ENCODE results near the gene ELMO1. TPM values are rescaled to one million over a fixed set of nuclear protein-coding genes. Genes with fewer than 3 reads are reported as not detected.

ELMO1 gene
- total RNA-seq, 1 donor from 2014 or later: 43.4 TPM

DNA sequence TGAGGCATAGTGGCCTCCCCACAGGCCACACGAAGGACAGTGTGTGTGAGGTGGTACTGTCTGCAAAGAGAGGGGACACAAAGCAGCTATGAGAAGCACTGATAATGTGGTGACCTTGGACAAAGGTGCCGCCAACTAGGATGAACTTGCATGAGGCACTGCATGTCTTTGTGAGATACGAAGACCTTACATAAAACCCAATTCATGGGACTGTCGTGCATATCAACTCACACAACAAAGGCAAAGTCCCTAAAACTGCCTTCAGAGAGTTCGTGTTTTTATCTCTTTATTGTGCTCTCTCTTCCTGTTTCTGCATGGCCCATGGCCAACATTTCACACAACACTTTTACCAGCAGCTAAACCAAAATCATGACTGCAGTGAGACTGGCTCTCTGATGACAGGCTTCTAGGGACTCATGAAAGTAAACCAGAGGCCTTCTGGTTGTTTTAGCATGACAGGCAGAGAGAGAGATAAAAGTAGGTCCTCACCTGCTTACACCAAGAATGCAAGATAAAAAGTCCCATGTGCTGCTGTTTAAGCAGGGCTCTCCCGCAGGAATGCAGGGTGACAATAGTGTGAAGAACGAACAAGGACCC is 347.8 kb downstream of the ELMO1 start:
- DNase-seq (ENCODE audit: low spot score): no peak

DNA sequence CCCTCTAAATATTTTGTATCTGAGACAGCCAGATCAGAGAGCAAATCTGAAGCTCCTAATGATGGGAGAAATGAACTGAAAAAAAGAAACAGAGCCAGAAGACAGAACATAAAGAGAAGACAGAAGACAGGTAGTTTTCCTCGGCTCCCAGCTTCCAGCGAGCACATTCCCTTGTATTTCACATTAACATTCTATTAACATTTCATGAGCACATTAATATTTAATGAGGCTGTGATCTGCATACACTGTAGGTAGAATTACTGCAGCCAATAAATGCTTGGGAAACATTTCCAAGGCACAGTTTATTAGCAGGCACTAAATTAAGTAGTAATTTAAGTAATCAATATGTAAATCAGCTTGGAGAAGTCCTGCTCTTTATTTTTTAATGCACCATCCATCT is 349.9 kb downstream of the ELMO1 start:
- DNase-seq (ENCODE audit: low spot score): no peak

DNA sequence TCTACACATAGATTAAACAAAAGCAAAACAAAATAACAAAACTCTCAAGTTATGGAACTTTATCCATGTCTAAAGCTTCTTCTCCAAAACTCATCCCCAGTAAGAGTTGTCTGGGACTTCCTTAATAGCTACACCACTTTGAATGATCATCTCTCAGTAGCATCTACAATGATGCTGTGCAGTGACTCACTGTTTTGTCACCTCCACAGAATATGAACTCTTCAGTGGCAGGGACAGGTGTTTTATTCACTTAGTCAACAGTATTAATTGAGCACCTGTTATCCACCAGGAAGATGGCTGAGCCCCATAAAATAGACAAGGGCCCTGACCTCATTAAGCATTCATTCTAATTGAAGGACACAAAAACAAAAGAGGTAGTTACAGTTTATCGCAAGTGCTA is 350.7 kb downstream of the ELMO1 start:
- DNase-seq (ENCODE audit: low spot score): no peak

DNA sequence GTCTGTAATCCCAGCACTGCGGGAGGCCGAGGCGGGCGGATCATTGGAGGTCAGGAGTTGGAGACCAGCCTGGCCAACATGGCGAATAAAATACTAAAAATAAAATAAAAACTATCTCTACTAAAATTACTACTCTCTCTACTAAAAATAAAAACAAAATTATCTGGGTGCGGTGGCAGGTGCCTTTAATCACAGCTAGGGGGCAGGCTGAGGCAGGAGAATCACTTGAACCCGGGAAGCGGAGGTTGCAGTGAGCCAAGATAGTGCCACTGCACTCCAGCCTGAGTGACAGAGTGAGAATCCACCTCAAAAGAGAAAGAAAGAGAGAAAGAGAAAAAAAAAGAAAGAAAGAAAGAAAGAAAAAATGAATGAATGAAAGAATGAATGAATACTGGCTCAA is 351.4 kb downstream of the ELMO1 start:
- no peak for DNase-seq (ENCODE audit: low spot score)

DNA sequence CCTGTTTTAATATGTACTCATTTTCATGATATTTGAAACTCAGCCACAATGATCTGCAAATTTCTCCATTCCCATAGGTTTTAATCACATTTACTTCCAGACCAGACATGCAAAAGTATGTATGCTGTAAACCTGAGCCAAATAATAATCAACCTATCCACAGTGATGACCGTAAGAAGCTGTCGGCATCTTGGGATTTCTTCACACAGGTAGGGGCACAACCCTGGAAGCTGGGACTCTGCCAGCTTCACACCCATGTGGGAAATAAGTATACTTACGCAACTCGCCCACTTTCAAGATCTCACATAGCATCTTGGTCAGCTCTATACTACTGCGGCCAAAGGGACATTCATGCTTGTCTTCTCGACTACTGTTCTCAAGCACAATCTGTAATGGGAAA is 352.3 kb downstream of the ELMO1 start:
- DNase-seq (ENCODE audit: low spot score): no peak

DNA sequence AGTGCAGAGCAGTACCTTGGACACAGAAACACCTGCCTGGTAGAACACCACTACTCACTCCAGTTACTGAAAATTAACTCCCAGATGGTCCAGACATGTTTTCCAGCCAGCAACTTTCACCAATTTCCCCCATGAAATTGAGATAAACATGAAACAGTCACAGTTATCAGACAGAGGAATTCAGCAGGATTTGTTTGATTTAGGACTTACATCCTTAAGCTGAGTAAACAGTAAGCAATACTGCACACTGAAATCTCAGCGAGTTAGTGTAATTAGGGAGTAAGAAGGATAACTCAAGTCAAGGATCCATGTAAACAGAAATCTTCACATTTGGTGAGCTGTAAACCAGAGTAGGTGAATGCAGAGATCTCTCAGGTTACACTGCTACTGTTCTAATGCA is 353.5 kb downstream of the ELMO1 start:
- no peak for DNase-seq (ENCODE audit: low spot score)

DNA sequence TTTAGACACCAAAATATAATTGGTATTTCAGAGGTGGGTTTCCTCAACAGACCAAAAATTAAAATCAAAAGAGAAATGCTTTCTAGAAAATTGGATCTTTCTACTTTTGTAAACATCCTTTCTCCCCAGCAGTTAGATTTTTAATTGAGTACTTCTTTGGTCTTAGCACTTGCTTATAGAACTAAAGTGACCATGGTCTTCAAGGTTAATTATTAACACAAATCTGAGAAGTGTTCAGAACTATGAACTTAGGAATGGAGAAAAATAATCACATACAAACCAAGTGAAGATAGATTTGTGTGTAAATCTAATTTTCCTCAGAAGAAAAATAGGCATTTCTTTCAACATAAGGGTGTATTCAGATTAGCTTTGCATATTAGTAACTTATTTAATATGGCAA is 355.4 kb downstream of the ELMO1 start:
- DNase-seq (ENCODE audit: low spot score): no peak

DNA sequence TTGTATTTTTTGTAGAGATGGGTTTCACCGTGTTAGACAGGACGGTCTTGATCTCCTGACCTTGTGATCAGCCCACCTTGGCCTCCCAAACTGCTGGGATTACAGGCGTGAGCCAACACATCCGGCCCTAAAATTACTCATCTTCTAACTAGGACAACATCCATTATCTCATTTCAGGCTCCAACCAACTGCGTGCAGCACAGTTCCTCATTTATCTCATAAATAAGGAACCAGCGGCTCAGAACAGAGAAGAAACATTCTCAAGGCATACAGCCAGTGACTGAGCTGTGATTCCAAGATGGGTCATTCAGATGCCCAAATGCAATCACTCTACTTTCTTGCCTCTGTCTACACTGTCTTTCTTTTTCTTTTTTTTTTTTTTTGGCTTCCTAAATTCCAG is 356.1 kb downstream of the ELMO1 start:
- no peak for DNase-seq (ENCODE audit: low spot score)

DNA sequence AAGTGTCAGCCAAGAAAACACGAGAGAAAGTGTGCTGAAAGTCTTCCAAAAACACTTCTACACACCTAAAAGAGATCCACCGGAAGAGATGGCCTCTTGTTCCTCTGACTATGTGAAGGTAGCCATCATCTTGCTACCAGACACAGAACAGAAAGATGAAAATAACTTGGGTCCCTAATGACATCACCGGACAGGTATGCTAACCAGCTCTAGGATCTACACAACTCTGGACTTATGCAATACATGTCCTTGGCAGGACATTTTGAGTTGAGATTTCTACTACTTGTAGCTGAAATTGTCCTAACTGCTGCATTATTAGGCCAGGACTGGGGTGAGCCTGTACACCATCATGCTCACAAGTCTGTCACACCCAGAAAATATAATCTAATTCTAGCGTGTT is 358.7 kb downstream of the ELMO1 start:
- DNase-seq (ENCODE audit: low spot score): no peak

DNA sequence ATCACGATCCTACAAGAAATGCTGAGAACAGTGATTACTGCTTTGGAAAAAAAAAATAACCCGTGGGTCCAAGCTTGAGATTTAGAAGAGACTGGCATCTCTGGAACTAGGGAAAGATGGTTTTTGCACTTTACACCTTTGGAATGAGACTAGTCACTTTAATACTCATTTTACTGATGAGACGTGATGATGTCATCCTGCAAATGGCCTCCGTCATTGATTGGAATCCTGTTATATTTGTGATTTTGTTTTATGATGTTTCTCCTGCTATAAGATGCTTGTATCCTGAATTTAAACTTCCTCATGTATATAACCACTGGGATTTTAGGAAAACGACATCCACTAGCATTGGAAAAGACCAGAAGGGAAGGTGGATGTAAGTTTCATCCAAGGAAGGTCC is 363.1 kb downstream of the ELMO1 start:
- no peak for DNase-seq (ENCODE audit: low spot score)

DNA sequence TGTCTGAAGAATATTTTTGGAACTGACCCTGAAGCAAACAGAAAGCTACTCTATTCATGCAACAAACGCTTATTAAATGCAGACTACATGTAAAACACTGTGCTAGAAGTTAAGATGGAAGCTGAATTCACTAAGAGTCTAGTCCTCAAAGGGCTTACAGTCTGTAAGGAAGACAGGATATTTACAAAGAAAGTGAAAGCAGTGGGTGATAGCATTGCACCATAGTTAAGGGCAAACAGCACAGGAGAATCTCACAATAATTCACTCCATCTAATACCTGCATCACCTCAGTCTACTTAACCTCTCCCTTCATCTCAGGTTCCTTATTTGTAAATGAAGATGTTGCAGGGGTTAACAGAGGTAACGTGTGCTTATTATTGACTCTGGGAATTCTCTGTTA is 364.4 kb downstream of the ELMO1 start:
- DNase-seq (ENCODE audit: low spot score): no peak

DNA sequence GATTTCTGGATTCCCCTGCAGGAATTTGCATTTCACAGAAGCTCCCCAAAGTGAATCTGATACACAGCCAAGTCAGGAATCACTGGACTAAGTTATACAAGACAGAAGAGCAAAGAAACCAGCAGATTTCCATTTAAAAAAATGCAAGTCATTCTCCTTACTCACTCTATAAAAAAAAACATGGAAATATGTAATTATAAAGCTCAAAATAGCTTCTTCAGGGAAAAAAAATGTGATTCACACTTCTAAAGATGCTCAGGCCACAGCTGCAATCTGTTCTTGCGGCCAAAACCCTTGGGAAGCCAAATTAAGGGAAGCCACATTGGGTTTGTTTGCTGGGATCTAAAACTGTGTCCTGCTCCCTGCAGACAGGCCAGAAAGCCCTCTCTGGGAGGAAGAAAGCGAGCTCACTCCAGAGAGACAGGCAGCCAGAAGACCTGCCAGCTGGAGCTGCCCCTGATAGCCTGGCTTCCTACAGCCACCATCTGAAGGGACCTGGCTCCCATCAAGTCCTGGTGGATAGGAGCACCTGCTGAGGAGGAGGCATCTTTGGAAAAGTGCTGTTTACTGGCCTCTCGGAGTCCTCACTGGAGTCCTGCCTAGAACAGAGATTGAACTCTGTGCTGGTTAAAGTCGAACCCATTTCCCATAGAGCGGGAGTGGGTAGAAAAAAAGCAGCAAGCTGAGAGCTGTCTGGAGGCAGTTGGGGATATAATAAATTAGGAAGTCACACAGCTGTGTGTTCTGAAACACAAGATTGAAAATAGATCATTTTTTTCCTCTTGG is 365.2 kb downstream of the ELMO1 start:
- DNase-seq (ENCODE audit: low spot score): no peak

DNA sequence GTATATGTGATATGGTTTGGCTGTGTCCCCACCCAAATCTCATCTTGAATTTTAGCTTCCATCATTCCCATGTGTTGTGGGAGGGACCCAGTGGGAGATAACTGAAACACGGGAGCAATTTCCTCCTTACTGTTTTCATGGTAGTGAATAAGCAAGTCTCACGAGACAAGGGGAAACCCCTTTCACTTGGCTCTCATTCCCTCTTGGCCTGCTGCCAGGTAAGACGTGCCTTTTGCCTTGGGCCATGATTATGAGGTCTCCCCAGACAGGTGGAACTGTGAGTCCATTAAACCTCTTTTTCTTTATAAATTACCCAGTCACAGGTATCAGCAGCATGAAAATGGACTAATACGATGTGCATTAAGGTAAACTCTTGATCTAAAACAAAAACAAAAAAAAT is 367.2 kb downstream of the ELMO1 start:
- DNase-seq (ENCODE audit: low spot score): no peak

DNA sequence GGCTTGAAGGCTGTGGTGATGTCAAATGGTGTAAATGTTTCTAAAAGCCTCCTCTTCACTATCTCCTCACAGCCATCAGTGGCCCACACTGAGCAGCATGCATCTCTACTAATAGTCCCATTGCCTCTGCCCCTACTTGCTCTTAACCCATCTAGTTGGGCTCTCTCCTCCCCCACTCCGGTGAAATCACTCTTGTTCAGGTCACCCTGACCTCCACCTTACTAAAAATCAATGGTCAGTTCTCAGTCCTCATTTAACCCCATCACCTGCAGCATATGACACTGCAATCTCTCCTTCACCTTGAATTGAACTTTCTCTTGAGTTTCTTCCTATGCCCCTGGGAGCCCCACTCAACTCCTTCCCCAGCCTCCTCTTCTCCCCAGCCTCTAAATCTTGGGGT is 369.2 kb downstream of the ELMO1 start:
- DNase-seq (ENCODE audit: low spot score): no peak

DNA sequence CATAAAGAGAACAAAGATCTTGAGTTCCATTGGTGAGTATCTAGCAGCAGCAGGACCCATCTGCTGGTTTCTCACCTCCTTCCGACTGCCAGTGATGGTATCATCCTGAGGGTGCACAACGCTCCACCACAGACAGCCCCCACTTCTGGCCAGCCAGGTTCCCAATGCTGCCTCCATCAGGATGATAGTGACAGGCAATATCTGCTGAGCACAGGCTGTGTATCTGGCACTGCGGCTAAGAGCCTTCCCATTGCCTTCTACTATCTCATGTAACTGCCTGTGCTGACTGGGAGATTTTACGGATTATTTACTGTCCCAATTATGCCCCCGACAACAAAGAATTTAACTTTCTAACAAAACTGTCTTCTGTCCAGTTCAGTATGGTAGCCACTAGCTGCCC is 372.0 kb downstream of the ELMO1 start:
- DNase-seq (ENCODE audit: low spot score): no peak

DNA sequence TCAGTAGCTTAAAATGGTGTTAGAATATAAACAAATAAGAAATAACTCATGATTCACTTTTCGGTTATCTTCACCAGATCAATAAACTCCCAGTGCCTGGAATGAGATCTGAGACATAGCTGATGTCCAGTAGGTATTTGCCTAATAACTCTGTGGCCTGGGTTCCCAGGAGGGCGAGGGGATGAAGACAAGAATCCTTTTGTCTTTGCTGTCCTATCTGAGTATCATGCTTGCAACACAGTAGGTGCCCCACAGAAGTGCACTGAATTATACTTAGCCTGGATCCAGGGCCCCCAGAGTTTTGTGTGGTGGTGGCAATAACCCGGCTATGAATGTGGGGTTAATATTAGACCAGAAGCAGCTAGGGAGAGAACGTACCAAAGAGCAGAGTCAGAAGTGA is 374.3 kb downstream of the ELMO1 start:
- DNase-seq (ENCODE audit: low spot score): no peak

DNA sequence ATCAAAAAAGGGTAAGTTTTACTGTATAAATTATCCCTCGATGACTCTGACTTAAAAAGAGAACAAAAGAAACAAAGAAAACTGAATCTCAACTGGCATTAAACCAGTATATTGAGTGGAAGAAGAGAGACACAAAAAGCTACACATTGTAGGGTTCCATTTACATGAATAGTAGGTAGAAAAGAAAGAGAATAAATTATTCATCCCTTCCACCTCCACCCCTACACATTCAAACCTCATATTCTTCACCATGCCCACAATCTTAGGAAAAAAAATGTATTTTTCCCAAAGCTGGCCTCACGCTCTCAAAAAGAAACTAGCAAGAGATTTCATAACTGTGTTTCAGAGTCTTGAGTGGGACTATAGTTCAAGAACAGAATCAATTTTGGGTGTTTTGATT is 377.5 kb downstream of the ELMO1 start:
- no peak for DNase-seq (ENCODE audit: low spot score)

DNA sequence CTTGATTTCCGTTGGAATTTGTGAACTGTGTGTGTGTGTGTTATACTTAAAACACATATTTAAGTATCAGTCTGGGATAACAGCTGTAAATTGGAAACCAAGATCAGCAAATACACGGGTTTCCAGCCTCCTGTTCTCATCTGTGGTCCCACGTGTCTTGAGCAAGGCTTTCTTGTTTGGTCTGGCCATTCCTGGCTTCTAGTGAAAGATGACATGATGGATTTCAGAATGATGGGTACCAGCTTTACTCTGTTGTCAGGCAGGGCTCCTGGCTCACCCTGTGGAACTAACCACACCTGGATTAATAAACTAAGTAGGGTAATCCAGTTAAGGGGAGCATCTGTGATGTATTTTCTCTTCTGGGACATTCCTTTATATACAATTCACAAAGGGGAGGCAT is 378.2 kb downstream of the ELMO1 start:
- DNase-seq (ENCODE audit: low spot score): no peak

DNA sequence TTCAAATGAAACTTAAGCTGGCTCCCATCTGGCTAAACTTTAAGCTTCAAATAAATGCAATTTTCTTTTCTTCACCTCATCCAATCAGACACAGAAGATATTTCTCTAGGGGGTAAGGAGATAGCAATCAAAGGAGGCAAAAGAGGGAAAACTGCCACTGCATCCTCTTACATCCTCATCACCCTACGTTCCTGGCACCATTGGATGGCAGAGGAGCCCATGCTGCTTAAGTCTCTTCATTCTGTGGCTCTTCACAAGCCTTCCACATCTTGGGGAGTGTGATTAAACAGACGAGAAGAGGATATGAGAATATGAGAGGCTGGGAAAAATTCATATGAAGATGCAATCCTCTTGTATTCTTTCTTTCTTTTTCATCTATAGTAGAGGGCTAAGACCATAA is 378.6 kb downstream of the ELMO1 start:
- DNase-seq (ENCODE audit: low spot score): no peak

DNA sequence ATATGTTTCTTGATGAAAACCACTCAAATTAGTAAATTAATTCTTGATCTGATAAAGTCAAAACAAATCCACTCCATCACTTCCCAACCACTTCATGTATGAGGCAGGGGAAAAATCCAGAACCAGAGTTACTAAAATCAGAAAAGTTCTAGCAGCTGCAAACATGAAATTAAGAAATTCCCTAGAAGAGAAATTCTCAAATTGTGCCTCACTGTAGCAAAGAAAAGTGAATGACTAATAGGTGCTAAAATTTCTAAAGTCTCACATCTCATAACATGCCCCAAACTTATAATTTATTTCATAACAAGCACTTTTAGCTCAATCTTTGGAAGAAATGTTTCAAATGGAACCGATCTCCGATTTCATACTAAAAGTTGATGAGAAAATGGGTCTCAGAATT is 379.3 kb downstream of the ELMO1 start:
- DNase-seq (ENCODE audit: low spot score): no peak

DNA sequence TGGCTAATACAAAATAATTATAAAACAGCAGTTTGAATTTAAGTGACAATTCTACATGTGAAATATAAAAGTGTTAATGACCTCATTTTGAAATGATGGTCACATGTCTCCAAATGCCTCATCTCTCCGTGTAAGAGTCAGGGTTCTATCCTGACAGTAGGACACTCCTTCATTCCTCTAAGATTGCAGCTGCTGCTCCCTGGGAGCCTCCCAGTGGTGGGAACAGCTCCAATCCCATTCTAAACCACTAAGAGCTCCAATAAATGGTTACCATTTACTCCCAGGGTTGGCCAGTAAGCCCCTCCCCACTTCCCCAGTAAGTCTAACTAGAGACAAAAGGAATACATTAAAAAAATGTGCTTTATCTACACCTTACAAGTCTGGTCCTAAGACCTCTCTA is 379.8 kb downstream of the ELMO1 start:
- DNase-seq (ENCODE audit: low spot score): no peak

DNA sequence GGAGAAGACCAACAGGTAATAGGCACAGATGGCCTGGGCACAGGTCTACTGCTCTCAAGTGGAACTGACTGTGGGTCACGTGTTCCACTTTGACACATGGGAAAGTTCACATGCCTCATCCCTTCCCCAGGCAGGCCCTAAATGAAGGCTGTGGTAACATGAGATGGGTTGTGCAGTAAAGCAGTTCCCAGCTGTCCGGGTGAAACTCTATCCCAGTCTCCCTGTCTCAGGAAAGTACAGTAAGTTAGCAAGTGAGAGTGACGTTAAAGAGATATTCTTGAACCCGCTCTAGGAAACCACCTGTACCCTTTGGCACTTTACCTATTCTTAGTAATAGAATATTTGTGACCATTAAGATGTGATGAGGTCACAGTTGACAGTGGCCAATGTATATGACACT is 380.6 kb downstream of the ELMO1 start:
- DNase-seq (ENCODE audit: low spot score): no peak

DNA sequence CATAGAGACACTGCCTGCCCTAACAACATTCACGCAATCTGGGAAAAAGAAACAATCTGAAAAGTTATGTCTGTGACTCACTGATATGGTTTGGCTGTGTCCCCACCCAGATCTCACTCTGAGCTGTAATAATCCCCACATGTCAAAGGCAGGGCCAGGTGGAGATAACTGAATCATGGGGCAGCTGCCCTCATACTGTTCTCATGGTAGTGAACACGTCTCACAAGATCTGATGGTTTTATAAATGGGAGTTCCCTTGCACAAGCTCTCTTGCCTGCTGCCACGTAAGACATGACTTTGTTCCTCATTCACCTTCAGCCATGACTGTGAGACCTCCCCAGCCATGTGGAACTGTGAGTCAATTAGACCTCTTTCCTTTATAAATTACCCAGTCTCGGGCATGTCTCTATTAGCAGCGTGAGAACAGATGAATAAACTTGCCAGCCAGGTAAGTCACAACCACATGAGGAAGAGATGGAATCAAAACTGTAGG is 382.8 kb downstream of the ELMO1 start:
- DNase-seq (ENCODE audit: low spot score): no peak

DNA sequence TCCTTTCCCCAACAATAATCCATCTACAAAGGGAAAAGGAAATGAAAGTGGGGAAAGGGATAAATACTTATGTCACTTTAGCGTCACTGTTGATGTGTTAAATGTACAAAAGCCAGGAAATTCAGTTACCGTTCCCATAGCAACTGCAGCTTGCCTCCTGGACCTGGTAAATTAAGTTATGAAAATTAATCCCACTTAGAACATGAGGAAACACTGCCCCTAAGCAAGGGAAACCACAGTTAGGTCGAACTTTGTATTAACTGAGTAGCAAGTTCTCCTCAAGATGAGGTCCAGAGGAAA is 386.2 kb downstream of the ELMO1 start:
- DNase-seq (ENCODE audit: low spot score): no peak

Measured in mucosa of gallbladder (tissue), 1 donor.